Stomach (tissue), 9 donors: Measurements from ENCODE around the gene MYT1. TPM values are rescaled to one million over a fixed set of nuclear protein-coding genes. Genes with fewer than 3 reads are reported as not detected.
"Not testable (repeated sequence)": the region's sequence is repeated elsewhere in the genome, so short reads cannot be mapped to it uniquely, and the experiment has no call there.

Experiments used
- DNase-seq, 2 donors: peaks; one replicate each; pipeline versions ENCODE4 v3.0.0 to v3.0.0-alpha.2; 2013 to 2019
- H3K27ac ChIP-seq, 5 donors: fragments of 200-600 bp in 4 of 5; sonication (generic) in 4 of 5; one replicate each; pipeline ENCODE4 v1.5.1; 2013 to 2019; ENCODE audit warnings: mild to moderate bottlenecking in 1 of 5, moderate library complexity in 1 of 5
- H3K27me3 ChIP-seq, 3 donors: fragments of 200-600 bp; sonication (generic); one replicate each; pipeline ENCODE4 v1.5.1; 2017 to 2019; ENCODE audit warnings: mixed run types in 1 of 3
- H3K36me3 ChIP-seq, 4 donors: fragments of 200-600 bp; sonication (generic); 1 replicate in 3 of 4; 2 replicates in 1 of 4; pipeline ENCODE4 v1.5.1; 2016 to 2019
- H3K4me1 ChIP-seq, 4 donors: fragments of 200-600 bp; sonication (generic); one replicate each; pipeline ENCODE4 v1.5.1; 2016 to 2019
- H3K4me3 ChIP-seq, 4 donors: fragments of 200-600 bp; sonication (generic) in 3 of 4; one replicate each; pipeline ENCODE4 v1.5.1; 2016 to 2019; ENCODE audit warnings: mild to moderate bottlenecking in 1 of 4
- H3K9me3 ChIP-seq, 4 donors: fragments of 200-600 bp; sonication (generic); one replicate each; pipeline ENCODE4 v1.5.1; 2016 to 2019
- CTCF ChIP-seq, 7 experiments: fragments of 450-650 bp in 4 of 7; fragments of 200-600 bp in 3 of 7; sonication (generic) in 3 of 7; IDR thresholded peaks; one replicate each; pipeline ENCODE4 v1.5.1; 2016 to 2019; ENCODE audit warnings: antibody characterized with exemption in 7 of 7, control low read depth in 2 of 7, mild to moderate bottlenecking in 1 of 7
- EP300 ChIP-seq: sonication (generic); formaldehyde crosslinking; IDR thresholded peaks from one replicate; pipeline ENCODE4 v1.6.1; 2017; ENCODE audit warnings: antibody characterized with exemption
- POLR2A ChIP-seq, 4 donors: fragments of 450-650 bp; IDR thresholded peaks; one replicate each; pipeline ENCODE4 v1.6.1; 2016; ENCODE audit warnings: antibody characterized with exemption in 4 of 4, control low read depth in 2 of 4, mild to moderate bottlenecking in 1 of 4, moderate library complexity in 1 of 4
- POLR2AphosphoS5 ChIP-seq, 3 donors: sonication (generic); formaldehyde crosslinking; IDR thresholded peaks; one replicate each; pipeline ENCODE4 v1.6.1; 2016; ENCODE audit warnings: antibody characterized with exemption in 3 of 3
- WGBS, 5 donors: extraction: QIAGEN DNeasy Blood & Tissue Kit in 3 of 5; methylation state at CpG; one replicate each; pipeline versions ENCODE4 v1.1.5 to v1.1.7; 2013 to 2018; 5-methylcytosine and 5-hydroxymethylcytosine counted together
- intact Hi-C: fragments of 100-400 bp; cut with DNase I; formaldehyde crosslinking; loops from one replicate; pipeline ENCODE4 v1.15.1; 2023; ENCODE audit warnings: low total_unique reads
- polyA plus RNA-seq, 3 donors: library from polyadenylated mRNA; stranded (reverse); fragments of 200-250 nt; gene quantifications; one replicate each; pipeline ENCODE4 v1.2.3, GENCODE V29; 2013
- total RNA-seq, 5 donors: library from RNA; depleted of rRNA; stranded (reverse); fragments of >200 nt; gene quantifications; one replicate each; pipeline versions ENCODE4 v1.1.0 to v1.2.3, GENCODE V29; 2014 to 2016
- donor health status: healthy with polysubstance abuse.
- donor health status: Bipolar disorder and iron deficiency.
- donor health status: healthy.

The MYT1 gene
- total and polyA plus RNA-seq, 8 donors = 0.08 to 0.55 (median 0.25) TPM; not detected in 5

- intact Hi-C loops = no loop called here
- DNase-seq = peak in 1 of 2 donors; percentile 23
- TF ChIP-seq POLR2A (IDR thresholded peaks at IDR 0.05) (no peak), POLR2AphosphoS5 (IDR thresholded peaks at IDR 0.05) (no peak), EP300 (no peak), CTCF (IDR thresholded peaks at IDR 0.05) (no peak)
- no peak overlapping the region for H3K4me3 ChIP-seq
- peaks cover 0 to 22% (median 11%) of the 10 kb centered on the region in 3 donors for H3K27me3 ChIP-seq
- no peaks in the 10 kb centered on the region for H3K36me3 ChIP-seq
- peaks cover 0 to 12% (median 10%) of the 10 kb centered on the region in 4 donors for H3K4me1 ChIP-seq
- WGBS, 5 donors = 68 to 79% (median 72%) methylated on average over 15 to 17 of the region's 17 CpGs
- H3K9me3 ChIP-seq = no peaks in the 10 kb centered on the region
- no peak overlapping the region for H3K27ac ChIP-seq
Observed at GRCh38 chr20:64116541-64117431, 47.5 kb upstream of the MYT1 start.

GRCh38 chr20:64117432-64117777, 46.8 kb upstream of the MYT1 start:
- not testable (repeated sequence) for DNase-seq

GRCh38 chr20:64119301-64119680, 45.0 kb upstream of the MYT1 start:
- intact Hi-C loops = no loop called here
- WGBS, 5 donors = 77 to 85% (median 79%) methylated on average over 7 to 8 of the region's 8 CpGs
- Histone ChIP-seq H3K27me3 (peaks cover 0 to 42% (median 16%) of the 10 kb centered on the region in 3 donors), H3K36me3 (no peaks in the 10 kb centered on the region), H3K27ac (no peak overlapping the region), H3K9me3 (no peaks in the 10 kb centered on the region), H3K4me3 (no peak overlapping the region), H3K4me1 (peaks cover 0 to 12% (median 10%) of the 10 kb centered on the region in 4 donors)
- DNase-seq = no peak
- no peak for TF ChIP-seq POLR2A (IDR thresholded peaks at IDR 0.05)
- no peak for TF ChIP-seq CTCF (IDR thresholded peaks at IDR 0.05)
- no peak for TF ChIP-seq POLR2AphosphoS5 (IDR thresholded peaks at IDR 0.05)
- TF ChIP-seq EP300 = no peak

More at GRCh38 chr20:64117432-64117777, 46.8 kb upstream of the MYT1 start:
- peaks cover 0 to 28% (median 16%) of the 10 kb centered on the region in 3 donors for H3K27me3 ChIP-seq
- H3K4me3 ChIP-seq, H3K27ac ChIP-seq, intact Hi-C loops, H3K36me3 ChIP-seq, H3K9me3 ChIP-seq: not testable (repeated sequence)
- peaks cover 0 to 12% (median 10%) of the 10 kb centered on the region in 4 donors for H3K4me1 ChIP-seq
- WGBS, 5 donors = 54 to 100% (median 85%) methylated on average over 2 to 6 of the region's 6 CpGs; no CpG with 5 or more reads in 1 of the 5 donors

GRCh38 chr20:64119681-64120341, 44.4 kb upstream of the MYT1 start:
- no peak for TF ChIP-seq POLR2AphosphoS5 (IDR thresholded peaks at IDR 0.05)
- no peak for TF ChIP-seq CTCF (IDR thresholded peaks at IDR 0.05)
- no peak for TF ChIP-seq POLR2A (IDR thresholded peaks at IDR 0.05)
- no peak for TF ChIP-seq EP300
- DNase-seq = peak in 1 of 2 donors; percentile 33
- H3K27ac ChIP-seq = no peak overlapping the region
- WGBS, 5 donors = 57 to 67% (median 63%) methylated on average over 10 to 14 of the region's 14 CpGs
- peaks cover 0 to 12% (median 10%) of the 10 kb centered on the region in 4 donors for H3K4me1 ChIP-seq
- no peaks in the 10 kb centered on the region for H3K9me3 ChIP-seq
- intact Hi-C loops = no loop called here
- peak overlapping the region in 3 of 4 donors; percentile 16 to 36 (median 30) for H3K4me3 ChIP-seq
- peaks cover 0 to 45% (median 16%) of the 10 kb centered on the region in 3 donors for H3K27me3 ChIP-seq
- H3K36me3 ChIP-seq = no peaks in the 10 kb centered on the region
